Psoas muscle (tissue), 8 donors: ENCODE measurements around the gene OSGEP. TPM values are rescaled to one million over a fixed set of nuclear protein-coding genes. Genes with fewer than 3 reads are reported as not detected.

ENCODE experiments used
- ATAC-seq, 4 donors: fragments of 200-7000 bp; cut with Tn5 transposase; one replicate each; pipeline ENCODE4 v1.9.1; 2020; ENCODE audit warnings: moderate library complexity in 3 of 4, mild to moderate bottlenecking in 2 of 4
- DNase-seq, 2 donors: peaks; one replicate each; pipeline ENCODE4 v3.0.0-alpha.2; 2020
- H3K27ac ChIP-seq: fragments of 200-600 bp; one replicate; pipeline ENCODE4 v1.8.0; 2022
- H3K27me3 ChIP-seq, 3 donors: fragments of 200-600 bp in 1 of 3; one replicate each; pipeline versions ENCODE4 v1.6.1 to v1.8.0; 2013 to 2022; ENCODE audit warnings: low read length in 2 of 3, mild to moderate bottlenecking in 2 of 3, moderate library complexity in 1 of 3; ENCODE audit not compliant: insufficient read depth in 3 of 3
- H3K36me3 ChIP-seq, 2 donors: fragments of 200-600 bp in 1 of 2; one replicate each; pipeline versions ENCODE4 v1.6.1 to v1.8.0; 2013 to 2022; ENCODE audit warnings: low read depth in 1 of 2, mild to moderate bottlenecking in 1 of 2, moderate library complexity in 1 of 2; ENCODE audit not compliant: insufficient read depth in 1 of 2
- H3K4me1 ChIP-seq: fragments of 200-600 bp; one replicate; pipeline ENCODE4 v1.8.0; 2022
- H3K4me3 ChIP-seq: fragments of 200-600 bp; one replicate; pipeline ENCODE4 v1.8.0; 2022; ENCODE audit warnings: mild to moderate bottlenecking
- H3K9me3 ChIP-seq: fragments of 200-600 bp; one replicate; pipeline ENCODE4 v1.8.0; 2022
- CTCF ChIP-seq: fragments of 200-600 bp; IDR thresholded peaks from one replicate; pipeline ENCODE4 v1.8.0; 2022; ENCODE audit warnings: antibody characterized with exemption
- WGBS, 3 donors: extraction: QIAGEN DNeasy Blood & Tissue Kit; methylation state at CpG; one replicate each; pipeline versions ENCODE4 v1.1.6 to v1.1.7; 2013; 5-methylcytosine and 5-hydroxymethylcytosine counted together
- intact Hi-C, 2 donors: fragments of 100-400 bp; cut with DNase I; formaldehyde crosslinking; loops; one replicate each; pipeline versions ENCODE4 v1.11.0 to v1.14.2; 2022
- polyA plus RNA-seq, 3 donors: library from polyadenylated mRNA; stranded (reverse); fragments of 200-250 nt; gene quantifications; one replicate each; pipeline ENCODE4 v1.2.3, GENCODE V29; 2013
- total RNA-seq, 4 donors: library from RNA; stranded (reverse); fragmentation: NEBNext Ultra II Directional in 2 of 4; extraction: Animal tissue kit (Norgen Biotek cat#: 25700) in 2 of 4; gene quantifications; one replicate each; pipeline versions ENCODE4 v1.2.1 to v1.2.4, GENCODE V29; 2021 to 2023
- donor health status: healthy with polysubstance abuse.
- donor health status: DM: no; HTN: no; CAD: no; lungs with moderate emphysema.
- donor health status: Bipolar disorder and iron deficiency.
- donor health status: healthy.
- donor health status: DM: yes; HTN: yes; CAD: no.
- donor health status: DM: no; HTN: no; CAD: no.
- donor health status: DM: no; HTN: no; CAD: no.
- donor health status: DM: yes; HTN: yes; CAD: no.

OSGEP gene
- total and polyA plus RNA-seq, 7 donors = 16.6 to 24.4 (median 18.2) TPM

- Histone ChIP-seq H3K4me1 (peaks cover 39% of the 10 kb centered on the region), H3K9me3 (no peaks in the 10 kb centered on the region), H3K27ac (peak within 1 kb of the TSS; percentile 95), H3K36me3 (peaks cover 0 to 3% of the 10 kb centered on the region in 2 donors), H3K27me3 (no peaks in the 10 kb centered on the region), H3K4me3 (peak within 1 kb of the TSS; percentile 67)
- ATAC-seq (peak; percentile 88 to 90 (median 90)), DNase-seq (peak; percentile 66 to 90)
- intact Hi-C loops = loop anchor here in 1 of 2 donors (2.0 kb wide), 1 partner anchor 19 kb away; the partner anchor contains the start of genes APEX1 and OSGEP
- 23 to 38% (median 32%) methylated on average over 17 of the region's 17 CpGs for WGBS, 3 donors
- no peak for TF ChIP-seq CTCF
Measured at GRCh38 chr14:20435582-20436362, 18.8 kb downstream of the OSGEP start, which contains the start of gene KLHL33. KLHL33 (minus strand) TSS chr14:20436166; CDS start chr14:20435811, 355 bp downstream.

- Histone ChIP-seq H3K27me3 (no peaks in the 10 kb centered on the region), H3K4me3 (peak overlapping the region; percentile 67), H3K36me3 (peaks cover 0 to 3% of the 10 kb centered on the region in 2 donors), H3K9me3 (no peaks in the 10 kb centered on the region), H3K27ac (peak overlapping the region; percentile 95), H3K4me1 (peaks cover 47% of the 10 kb centered on the region)
- ATAC-seq (peak; percentile 67 to 85 (median 72)), DNase-seq (peak; percentile 85 to 93)
- intact Hi-C loops = no loop called here
- TF ChIP-seq CTCF = no peak
- WGBS, 3 donors = 4 to 12% (median 7%) methylated on average over 35 to 44 of the region's 44 CpGs
Measured at GRCh38 chr14:20434701-20435581, 19.7 kb downstream of the OSGEP start.

- intact Hi-C loops = no loop called here
- Histone ChIP-seq H3K4me3 (no peak overlapping the region), H3K4me1 (peaks cover 31% of the 10 kb centered on the region), H3K27me3 (no peaks in the 10 kb centered on the region), H3K9me3 (no peaks in the 10 kb centered on the region), H3K27ac (peak overlapping the region; percentile 69), H3K36me3 (peaks cover 0 to 19% of the 10 kb centered on the region in 2 donors)
- 49 to 65% (median 50%) methylated on average over 30 of the region's 30 CpGs for WGBS, 3 donors
- ATAC-seq = peak in 2 of 4 donors; percentile 17 to 26
- no peak for TF ChIP-seq CTCF
- DNase-seq = no peak
Measured at GRCh38 chr14:20429801-20430669, 24.6 kb downstream of the OSGEP start.

- Histone ChIP-seq H3K4me1 (peaks cover 19% of the 10 kb centered on the region), H3K27me3 (no peaks in the 10 kb centered on the region), H3K27ac (no peak overlapping the region), H3K9me3 (no peaks in the 10 kb centered on the region), H3K36me3 (peaks cover 0 to 31% of the 10 kb centered on the region in 2 donors), H3K4me3 (no peak overlapping the region)
- ATAC-seq = no peak
- no peak for DNase-seq
- intact Hi-C loops = no loop called here
- no peak for TF ChIP-seq CTCF
- WGBS, 3 donors = 18 to 33% (median 27%) methylated on average over 5 of the region's 5 CpGs
Measured at GRCh38 chr14:20428802-20429201, 25.8 kb downstream of the OSGEP start.
